Bronchial epithelial cell (primary cell): ENCODE results near the gene NEK4. TPM values are rescaled to one million over a fixed set of nuclear protein-coding genes. Genes with fewer than 3 reads are reported as not detected.

Experiments
- DNase-seq: peaks from one replicate; pipeline ENCODE4 v3.0.0-alpha.2; 2010; ENCODE audit warnings: low read depth
- FAIRE-seq: peaks from 2 replicates; lab custom pipeline; 2011; peaks lifted over from hg19 to GRCh38; lab: Jason Lieb, UNC
- H3K27me3 ChIP-seq: 2 replicates; pipeline ENCODE4 v1.5.1; 2011; ENCODE audit warnings: low read length; ENCODE audit not compliant: control insufficient read depth, insufficient read depth
- H3K36me3 ChIP-seq: 2 replicates; pipeline ENCODE4 v1.5.1; 2011; ENCODE audit warnings: low read length; ENCODE audit not compliant: control insufficient read depth, insufficient read depth
- H3K4me3 ChIP-seq: 2 replicates; pipeline ENCODE4 v1.5.1; 2011; ENCODE audit warnings: mild to moderate bottlenecking, low read depth, low read length, control low read depth
- total RNA-seq: library from RNA; depleted of rRNA; stranded (reverse); fragments of >200 nt; gene quantifications from 2 replicates; pipeline ENCODE4 v1.2.1, GENCODE V29; 2014
- TF ChIP-seq, protein P1 (sequence below): IDR thresholded peaks from 2 replicates; pipeline ENCODE4 v1.5.1; 2011; ENCODE audit warnings: mild to moderate bottlenecking, moderate library complexity, low read length, control low read depth, inconsistent platforms; ENCODE audit not compliant: insufficient read depth, severe bottlenecking

Gene NEK4
- total RNA-seq, 1 donor from 2014 or later = 20.5 TPM

DNA sequence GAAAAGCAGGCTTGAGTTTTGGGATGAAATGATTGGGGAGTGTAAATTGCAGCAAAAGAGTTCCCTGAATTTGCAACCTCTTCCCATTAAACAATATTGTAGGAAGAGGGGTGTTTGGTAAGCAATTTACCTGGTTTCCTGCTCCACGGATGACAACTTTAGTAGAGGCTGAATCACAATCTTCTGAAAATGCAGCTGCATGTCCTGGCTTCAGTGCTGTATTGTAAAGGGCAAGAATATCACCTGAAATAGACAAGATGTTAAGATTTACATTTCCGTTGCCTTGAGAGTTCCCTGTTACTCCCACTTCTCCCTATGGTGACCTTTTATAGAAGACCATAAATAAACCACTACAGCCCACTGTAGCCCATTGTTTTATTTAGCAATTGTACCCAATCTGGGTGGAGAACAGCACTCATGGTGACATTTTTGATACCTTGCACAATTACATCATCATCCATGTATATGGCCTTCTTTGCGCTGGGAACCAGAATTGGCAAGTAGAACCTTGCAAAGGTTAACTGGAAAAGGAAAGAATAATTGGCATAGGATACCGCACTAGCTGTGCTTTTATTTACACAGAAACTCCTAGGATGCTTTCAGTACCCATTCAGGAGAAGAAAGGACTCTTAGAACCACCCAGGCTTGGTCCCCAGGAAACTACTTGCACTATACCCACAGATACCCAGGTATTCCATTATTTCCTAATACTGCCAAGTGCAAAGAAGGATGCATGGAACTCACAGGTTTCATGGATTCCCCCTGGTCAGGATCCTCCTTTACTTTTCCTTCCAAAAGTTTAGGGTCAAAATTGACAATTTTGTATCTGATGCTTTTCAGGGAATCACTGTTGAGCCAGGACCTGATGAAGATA, 74.7 kb downstream of the NEK4 start:
- Histone ChIP-seq H3K4me3 (no peak overlapping the region), H3K36me3 (peaks cover 20% of the 10 kb centered on the region), H3K27me3 (no peaks in the 10 kb centered on the region)
- FAIRE-seq = no peak
- no peak for DNase-seq
- TF ChIP-seq, protein P1, sequence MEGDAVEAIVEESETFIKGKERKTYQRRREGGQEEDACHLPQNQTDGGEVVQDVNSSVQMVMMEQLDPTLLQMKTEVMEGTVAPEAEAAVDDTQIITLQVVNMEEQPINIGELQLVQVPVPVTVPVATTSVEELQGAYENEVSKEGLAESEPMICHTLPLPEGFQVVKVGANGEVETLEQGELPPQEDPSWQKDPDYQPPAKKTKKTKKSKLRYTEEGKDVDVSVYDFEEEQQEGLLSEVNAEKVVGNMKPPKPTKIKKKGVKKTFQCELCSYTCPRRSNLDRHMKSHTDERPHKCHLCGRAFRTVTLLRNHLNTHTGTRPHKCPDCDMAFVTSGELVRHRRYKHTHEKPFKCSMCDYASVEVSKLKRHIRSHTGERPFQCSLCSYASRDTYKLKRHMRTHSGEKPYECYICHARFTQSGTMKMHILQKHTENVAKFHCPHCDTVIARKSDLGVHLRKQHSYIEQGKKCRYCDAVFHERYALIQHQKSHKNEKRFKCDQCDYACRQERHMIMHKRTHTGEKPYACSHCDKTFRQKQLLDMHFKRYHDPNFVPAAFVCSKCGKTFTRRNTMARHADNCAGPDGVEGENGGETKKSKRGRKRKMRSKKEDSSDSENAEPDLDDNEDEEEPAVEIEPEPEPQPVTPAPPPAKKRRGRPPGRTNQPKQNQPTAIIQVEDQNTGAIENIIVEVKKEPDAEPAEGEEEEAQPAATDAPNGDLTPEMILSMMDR = no peak

DNA sequence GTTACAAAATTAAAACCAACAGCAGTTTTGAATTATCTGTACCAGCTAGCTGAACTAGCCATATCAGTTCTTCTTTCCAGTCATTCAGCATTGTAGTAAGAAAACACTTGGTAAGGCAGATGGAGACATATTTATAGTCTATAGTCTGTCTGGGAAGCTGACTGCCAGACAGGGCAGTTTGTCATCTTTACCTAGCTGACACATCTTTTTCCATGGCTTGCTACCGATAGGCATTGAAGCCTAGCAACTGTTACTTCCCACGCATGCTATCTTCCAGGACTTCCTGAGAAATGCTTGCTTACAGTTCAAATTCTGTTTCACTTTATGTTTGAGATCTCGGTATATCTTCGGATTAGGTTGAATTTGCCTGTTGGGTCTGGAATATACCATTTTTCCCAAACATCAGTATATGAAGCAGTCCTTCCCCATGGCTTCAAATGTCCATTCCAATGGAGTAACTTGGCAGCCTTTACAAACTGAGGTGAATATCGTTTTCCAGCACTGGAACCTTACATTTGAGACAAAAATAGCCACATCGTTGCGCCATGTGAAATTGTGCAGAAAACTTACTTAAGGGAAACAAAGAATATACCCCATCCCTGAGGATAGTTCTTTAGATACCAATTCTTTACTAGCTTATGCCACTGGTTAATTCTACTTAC, 76.1 kb downstream of the NEK4 start:
- Histone ChIP-seq H3K4me3 (no peak overlapping the region), H3K36me3 (peaks cover 25% of the 10 kb centered on the region), H3K27me3 (no peaks in the 10 kb centered on the region)
- TF ChIP-seq, protein P1 = no peak
- FAIRE-seq = no peak
- no peak for DNase-seq

DNA sequence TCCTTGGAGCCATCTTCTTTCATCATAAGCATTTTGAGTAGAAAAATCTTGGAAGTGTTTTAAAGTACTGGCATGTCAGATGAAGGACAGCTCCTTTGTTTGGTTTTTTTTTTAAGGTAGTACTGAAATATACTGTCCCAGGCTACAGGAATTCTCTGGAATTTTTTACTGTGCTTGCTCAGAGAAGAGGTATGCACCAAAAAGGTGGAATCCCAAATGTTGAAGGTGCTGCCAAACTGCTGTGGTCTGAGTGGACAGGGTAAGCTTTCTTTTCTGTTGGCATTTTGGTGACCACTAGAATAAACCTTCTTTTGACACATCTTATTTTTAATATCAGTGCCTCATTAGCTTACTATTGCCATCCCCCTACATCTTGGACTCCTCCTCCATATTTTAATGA, 77.7 kb downstream of the NEK4 start:
- no peak for DNase-seq
- Histone ChIP-seq H3K36me3 (peaks cover 38% of the 10 kb centered on the region), H3K27me3 (no peaks in the 10 kb centered on the region), H3K4me3 (no peak overlapping the region)
- FAIRE-seq = no peak
- TF ChIP-seq, protein P1 = no peak

DNA sequence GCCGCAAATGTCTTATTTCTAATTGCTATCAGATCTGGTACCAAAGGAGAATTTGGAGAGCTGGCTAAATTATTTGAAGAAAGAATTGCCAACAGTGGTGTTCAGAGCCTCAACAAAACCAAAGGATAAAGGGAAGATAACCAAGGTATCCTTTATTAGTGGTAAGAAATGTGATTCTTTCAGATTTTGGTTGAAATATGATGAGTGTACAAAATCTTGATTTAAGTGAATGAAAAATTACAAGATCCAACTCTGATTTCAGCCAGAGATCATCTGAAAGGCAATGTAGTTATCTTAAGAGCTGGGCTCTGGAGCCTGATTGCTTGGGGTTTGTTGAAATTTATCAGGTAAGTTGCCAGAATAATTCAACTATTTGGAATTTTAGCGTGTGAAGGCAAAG, 80.2 kb downstream of the NEK4 start:
- peaks cover 44% of the 10 kb centered on the region for H3K36me3 ChIP-seq
- no peak overlapping the region for H3K4me3 ChIP-seq
- TF ChIP-seq, protein P1 = no peak
- DNase-seq (no peak), FAIRE-seq (no peak)
- H3K27me3 ChIP-seq = no peaks in the 10 kb centered on the region

DNA sequence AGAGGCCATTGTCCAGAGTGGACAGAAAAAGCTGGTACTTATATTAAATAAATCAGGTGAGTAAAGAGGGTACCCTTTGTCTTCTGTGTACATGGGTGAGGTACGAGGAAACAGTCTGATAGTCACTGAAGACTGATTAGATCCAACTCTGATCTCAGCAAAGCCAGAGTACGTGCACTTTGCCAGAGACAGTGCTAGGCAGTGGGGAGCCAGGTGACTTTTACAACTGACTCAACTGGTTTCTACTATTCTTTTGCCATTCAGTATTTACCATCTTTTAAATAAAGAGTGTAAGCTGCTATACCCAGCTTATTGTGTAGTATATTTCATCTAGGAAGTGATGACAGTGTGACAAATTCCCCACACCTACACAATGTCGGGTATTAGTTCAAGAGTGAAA, 81.6 kb downstream of the NEK4 start:
- DNase-seq = no peak
- H3K36me3 ChIP-seq = peaks cover 41% of the 10 kb centered on the region
- TF ChIP-seq, protein P1 = no peak
- H3K4me3 ChIP-seq = no peak overlapping the region
- no peak for FAIRE-seq
- no peaks in the 10 kb centered on the region for H3K27me3 ChIP-seq
